ENCODE measurements around the gene NFATC1. TPM values are rescaled to one million over a fixed set of nuclear protein-coding genes. Genes with fewer than 3 reads are reported as not detected.

Gene NFATC1
- polyA plus RNA-seq, 1 experiment: 0.73 TPM

DNA sequence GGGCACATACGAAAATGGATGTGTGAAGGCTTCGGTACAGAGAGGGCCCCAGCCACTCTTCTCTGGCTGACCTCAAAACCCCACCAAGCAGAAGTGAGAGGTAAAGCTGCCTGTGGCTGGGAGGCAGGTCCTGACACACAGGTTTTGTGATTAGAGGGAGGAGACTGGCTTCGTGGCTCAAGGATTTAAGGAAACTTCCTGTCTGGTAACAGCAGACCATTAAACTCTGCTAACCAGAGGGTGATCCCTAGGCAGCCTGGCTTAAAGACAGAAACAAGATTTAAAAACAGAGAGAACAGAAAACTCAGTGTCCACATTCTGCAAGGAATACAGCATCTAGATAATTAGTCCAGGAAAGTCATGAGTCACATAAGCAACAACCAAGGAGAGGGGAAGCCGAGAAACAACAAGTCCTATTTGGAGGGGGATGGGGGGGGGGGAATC lies 101.9 kb downstream of the NFATC1 start:
- H3K9me3 ChIP-seq (ENCODE audit: control insufficient read depth, insufficient read depth, low read length): peaks cover 37% of the 10 kb centered on the region
- no peak for DNase-seq (ENCODE audit: low read depth, low spot score)
- CTCF ChIA-PET: no interaction called here
- H3K4me3 ChIP-seq (ENCODE audit: low read depth, low read length): no peak overlapping the region
- TF ChIP-seq, protein P1, sequence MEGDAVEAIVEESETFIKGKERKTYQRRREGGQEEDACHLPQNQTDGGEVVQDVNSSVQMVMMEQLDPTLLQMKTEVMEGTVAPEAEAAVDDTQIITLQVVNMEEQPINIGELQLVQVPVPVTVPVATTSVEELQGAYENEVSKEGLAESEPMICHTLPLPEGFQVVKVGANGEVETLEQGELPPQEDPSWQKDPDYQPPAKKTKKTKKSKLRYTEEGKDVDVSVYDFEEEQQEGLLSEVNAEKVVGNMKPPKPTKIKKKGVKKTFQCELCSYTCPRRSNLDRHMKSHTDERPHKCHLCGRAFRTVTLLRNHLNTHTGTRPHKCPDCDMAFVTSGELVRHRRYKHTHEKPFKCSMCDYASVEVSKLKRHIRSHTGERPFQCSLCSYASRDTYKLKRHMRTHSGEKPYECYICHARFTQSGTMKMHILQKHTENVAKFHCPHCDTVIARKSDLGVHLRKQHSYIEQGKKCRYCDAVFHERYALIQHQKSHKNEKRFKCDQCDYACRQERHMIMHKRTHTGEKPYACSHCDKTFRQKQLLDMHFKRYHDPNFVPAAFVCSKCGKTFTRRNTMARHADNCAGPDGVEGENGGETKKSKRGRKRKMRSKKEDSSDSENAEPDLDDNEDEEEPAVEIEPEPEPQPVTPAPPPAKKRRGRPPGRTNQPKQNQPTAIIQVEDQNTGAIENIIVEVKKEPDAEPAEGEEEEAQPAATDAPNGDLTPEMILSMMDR (IDR thresholded peaks at IDR 0.05; ENCODE audit: low read depth, low read length): no peak
- H3K27me3 ChIP-seq (ENCODE audit: control insufficient read depth, insufficient read depth, low read length): peaks cover 6% of the 10 kb centered on the region
- POLR2A ChIA-PET: no interaction called here
- H3K27ac ChIP-seq (ENCODE audit: low read depth, low read length): no peak overlapping the region

DNA sequence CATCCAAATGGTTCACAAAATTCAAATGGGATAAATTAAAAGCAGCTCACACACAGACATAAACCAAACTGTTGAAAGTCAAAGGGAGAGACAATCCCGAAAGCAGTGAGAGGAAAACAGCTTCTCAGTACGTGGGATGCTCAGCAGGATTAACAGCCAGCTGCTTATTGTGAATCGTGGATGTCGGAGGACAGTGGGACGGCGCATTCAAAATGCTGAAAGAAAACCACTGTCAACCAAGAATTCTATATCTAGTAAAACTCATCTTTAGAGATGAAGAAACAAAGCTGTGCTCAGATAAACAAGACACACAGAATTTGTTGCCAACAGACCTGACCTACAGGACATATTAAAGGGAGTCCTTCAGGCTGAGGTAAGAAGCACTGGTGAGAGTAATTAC lies 102.9 kb downstream of the NFATC1 start:
- TF ChIP-seq, protein P1 (IDR thresholded peaks at IDR 0.05; ENCODE audit: low read depth, low read length): no peak
- ChIA-PET CTCF (no interaction called here), POLR2A (no interaction called here)
- Histone ChIP-seq H3K27me3 (ENCODE audit: control insufficient read depth, insufficient read depth, low read length) (peaks cover 6% of the 10 kb centered on the region), H3K27ac (ENCODE audit: low read depth, low read length) (no peak overlapping the region), H3K4me3 (ENCODE audit: low read depth, low read length) (no peak overlapping the region), H3K9me3 (ENCODE audit: control insufficient read depth, insufficient read depth, low read length) (peaks cover 30% of the 10 kb centered on the region)
- no peak for DNase-seq (ENCODE audit: low read depth, low spot score)

DNA sequence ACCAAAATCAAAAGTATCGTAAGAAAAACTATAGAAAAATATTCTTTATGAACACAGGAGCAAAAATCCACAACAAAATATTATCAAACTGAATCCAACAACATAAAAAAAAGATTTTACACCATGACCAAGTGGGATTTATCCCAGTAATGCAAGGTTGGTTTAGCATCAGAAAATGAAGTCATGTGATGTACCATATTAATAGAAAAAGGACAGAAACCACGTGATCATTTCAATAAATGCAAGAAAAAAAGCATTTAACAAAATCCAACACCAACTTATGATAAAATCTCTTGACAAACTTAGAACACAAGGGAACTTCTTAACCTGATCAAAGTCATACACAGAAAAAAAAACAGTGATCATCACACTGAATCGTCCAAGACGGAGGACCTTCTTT lies 105.3 kb downstream of the NFATC1 start:
- peaks cover 19% of the 10 kb centered on the region for H3K9me3 ChIP-seq (ENCODE audit: control insufficient read depth, insufficient read depth, low read length)
- TF ChIP-seq, protein P1 (IDR thresholded peaks at IDR 0.05; ENCODE audit: low read depth, low read length): no peak
- no peak for DNase-seq (ENCODE audit: low read depth, low spot score)
- no peak overlapping the region for H3K4me3 ChIP-seq (ENCODE audit: low read depth, low read length)
- peaks cover 6% of the 10 kb centered on the region for H3K27me3 ChIP-seq (ENCODE audit: control insufficient read depth, insufficient read depth, low read length)
- POLR2A ChIA-PET: no interaction called here
- H3K27ac ChIP-seq (ENCODE audit: low read depth, low read length): no peak overlapping the region
- CTCF ChIA-PET: no interaction called here

DNA sequence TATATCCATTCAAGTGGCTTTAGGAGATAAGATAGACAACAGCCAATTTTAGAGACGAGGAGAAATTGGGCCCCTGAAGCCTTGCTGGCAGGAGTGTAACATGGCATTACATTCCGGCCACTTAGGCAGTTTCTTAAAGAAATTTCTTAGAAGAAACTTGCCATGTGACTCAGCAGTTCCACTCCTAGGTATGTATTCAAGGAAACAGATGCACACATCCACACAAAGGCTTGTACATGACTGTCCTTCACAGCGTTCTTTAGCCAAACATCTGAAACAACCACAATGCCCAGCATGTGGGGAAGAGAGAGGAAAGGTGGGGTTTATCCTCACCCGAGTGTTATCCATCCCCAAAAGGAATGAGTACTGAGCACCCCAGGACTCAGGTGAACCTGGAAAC lies 107.1 kb downstream of the NFATC1 start:
- ChIA-PET POLR2A (interaction anchor here (1.3 kb wide), 1 partner anchor 18 kb away, joined by 3 read pairs; no protein-coding TSS in a partner anchor), CTCF (no interaction called here)
- no peak for DNase-seq (ENCODE audit: low read depth, low spot score)

DNA sequence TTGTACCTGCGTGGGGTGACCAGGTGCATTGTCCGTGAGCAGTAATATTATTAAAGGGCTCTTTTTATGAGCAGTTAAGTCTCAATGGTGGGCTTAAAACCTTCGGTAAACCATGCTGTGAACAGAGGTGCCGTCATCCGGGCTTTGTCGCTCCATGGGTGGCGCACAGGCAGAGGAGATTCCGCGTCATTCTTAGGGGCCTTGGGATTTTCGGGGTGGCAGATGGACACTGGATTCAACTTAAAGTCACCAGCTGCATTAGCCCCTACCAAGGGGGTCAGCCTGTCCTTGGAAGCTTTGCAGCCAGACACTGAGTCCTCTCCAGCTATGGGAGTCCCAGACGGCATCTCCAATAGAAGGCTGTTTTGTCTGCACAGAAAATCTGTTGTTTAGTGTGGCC lies 107.7 kb downstream of the NFATC1 start:
- Histone ChIP-seq H3K27me3 (ENCODE audit: control insufficient read depth, insufficient read depth, low read length) (peaks cover 8% of the 10 kb centered on the region), H3K4me3 (ENCODE audit: low read depth, low read length) (no peak overlapping the region), H3K27ac (ENCODE audit: low read depth, low read length) (no peak overlapping the region), H3K9me3 (ENCODE audit: control insufficient read depth, insufficient read depth, low read length) (peaks cover 17% of the 10 kb centered on the region)
- ChIA-PET CTCF (no interaction called here), POLR2A (no interaction called here)
- TF ChIP-seq, protein P1 (IDR thresholded peaks at IDR 0.05; ENCODE audit: low read depth, low read length): no peak
- no peak for DNase-seq (ENCODE audit: low read depth, low spot score)

More for the DNA sequence above, 107.1 kb downstream of the NFATC1 start:
- H3K27ac ChIP-seq (ENCODE audit: low read depth, low read length): no peak overlapping the region
- H3K27me3 ChIP-seq (ENCODE audit: control insufficient read depth, insufficient read depth, low read length): peaks cover 8% of the 10 kb centered on the region
- H3K9me3 ChIP-seq (ENCODE audit: control insufficient read depth, insufficient read depth, low read length): peaks cover 17% of the 10 kb centered on the region
- no peak overlapping the region for H3K4me3 ChIP-seq (ENCODE audit: low read depth, low read length)
- TF ChIP-seq, protein P1 (IDR thresholded peaks at IDR 0.05; ENCODE audit: low read depth, low read length): no peak
